ENCODE measurements around the gene ZBTB46.
A peak's percentile ranks its signal among the peaks of the same experiment; 100 is the strongest.

Gene ZBTB46

DNA sequence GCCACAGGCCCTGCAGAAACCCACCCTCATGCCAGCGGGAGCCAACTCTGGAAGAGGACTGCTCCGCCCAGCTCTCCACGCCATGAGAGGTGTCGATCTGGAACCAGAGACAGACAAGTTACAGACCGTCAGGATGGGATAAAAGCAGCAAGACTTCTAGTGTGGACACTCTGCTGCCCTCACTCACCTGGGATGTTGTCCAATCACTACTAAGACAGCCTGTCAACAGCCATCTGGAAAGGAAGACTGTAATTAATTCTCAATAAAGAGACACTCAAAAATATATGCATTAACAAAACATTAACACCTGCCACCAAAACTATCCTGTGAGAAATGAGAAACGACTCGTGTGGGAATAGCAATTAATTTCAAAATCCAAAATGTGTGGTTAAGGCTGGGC is 63.2 kb downstream of the ZBTB46 start:
- DNase-seq (ENCODE audit: low spot score): no peak

DNA sequence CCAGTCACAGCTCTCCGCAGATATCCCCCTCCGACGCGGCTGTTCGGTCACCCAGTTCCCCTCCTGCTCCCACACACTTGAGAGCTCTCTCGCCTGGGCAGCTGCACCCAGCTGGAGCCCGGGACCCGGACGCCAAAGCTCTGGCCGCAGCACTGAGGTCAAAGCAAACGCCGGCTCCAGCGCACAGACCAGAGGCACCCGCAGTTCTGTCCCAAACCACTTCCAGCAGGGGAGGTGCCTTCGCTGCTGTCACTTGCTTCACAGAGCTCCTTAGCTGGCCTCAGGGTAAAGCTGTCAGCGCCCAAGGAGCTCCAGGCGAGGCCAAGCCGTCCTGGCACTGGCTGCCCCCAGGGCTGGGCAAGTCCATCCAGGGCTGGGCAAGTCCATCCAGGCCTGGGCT is 63.6 kb downstream of the ZBTB46 start:
- DNase-seq (ENCODE audit: low spot score): no peak

DNA sequence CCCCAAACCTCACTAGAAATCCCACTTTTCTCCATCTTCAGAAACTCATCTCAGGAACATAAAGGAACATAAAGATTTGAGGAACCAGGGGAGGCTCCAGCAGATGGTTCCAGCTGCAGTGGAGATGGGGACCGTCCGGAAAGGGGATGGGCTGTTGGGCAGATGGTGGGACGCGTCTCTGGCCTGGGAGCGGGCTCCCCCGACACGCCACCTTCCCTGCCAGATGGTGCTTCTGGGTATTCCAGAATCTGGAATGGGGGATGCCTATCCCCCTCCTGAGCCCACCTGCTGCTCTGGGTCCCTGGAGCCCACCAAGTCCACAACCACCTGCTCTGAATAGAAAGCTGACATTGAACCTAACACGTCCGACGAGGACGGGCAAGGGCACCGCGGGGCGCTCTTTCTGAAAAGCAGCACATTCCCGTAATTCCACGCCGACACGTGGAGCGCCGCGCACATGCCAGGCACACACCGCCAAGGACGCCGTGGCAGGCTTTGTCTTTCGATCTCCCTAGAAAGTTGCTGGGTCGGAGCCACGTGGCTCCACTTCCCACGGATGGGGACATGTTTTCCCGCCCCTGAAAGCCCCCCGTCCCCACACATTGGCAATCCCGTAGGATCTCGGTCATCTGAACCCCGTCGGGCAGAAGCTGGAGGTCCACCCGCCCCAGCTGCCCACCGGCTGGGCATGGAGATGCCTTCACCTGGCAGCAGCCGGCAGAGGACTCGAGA is 64.2 kb downstream of the ZBTB46 start:
- DNase-seq (ENCODE audit: low spot score): no peak

- DNase-seq (ENCODE audit: low spot score): no peak
These were observed 65.2 kb downstream of the ZBTB46 start for GRCh38 chr20:63765902-63766301.

DNA sequence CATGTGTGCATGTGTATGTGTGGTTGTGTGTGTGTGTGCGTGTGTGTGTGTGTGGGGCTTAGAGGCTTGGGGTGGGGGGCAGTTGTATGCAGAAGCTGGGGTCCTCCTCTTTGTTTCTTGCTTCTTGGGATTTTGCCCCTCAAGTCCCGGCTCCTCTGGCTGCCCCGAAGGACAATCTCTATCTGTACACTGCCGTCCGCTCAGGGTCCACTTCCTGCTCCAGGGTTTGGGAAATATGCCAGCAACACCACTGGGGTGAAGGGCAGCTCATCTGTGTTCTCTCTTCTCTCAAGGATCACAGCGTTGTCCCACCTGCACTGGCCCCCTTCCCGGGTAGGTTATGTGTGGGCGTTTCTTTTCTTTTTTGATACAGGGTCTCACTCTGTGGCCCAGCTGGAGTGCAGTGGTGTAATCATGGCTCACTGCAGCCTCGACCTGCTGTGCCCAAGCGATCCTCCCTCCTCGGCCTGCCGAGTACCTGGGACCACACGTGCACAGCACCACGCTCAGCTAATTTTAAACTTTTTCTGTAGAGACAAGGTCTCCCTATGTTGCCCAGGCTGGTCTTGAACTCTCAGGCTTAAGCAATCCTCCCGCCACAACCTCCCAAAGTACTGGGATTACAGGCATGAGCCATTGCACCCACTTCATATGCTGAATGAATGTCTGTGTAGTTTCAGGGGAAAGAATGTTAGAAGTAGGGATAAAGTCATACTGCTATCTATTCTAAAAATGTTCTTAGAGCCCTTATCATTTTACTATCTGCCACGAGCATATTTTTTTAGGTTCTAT is 65.8 kb downstream of the ZBTB46 start:
- no peak for DNase-seq (ENCODE audit: low spot score)

- no peak for DNase-seq (ENCODE audit: low spot score)
These were observed 71.6 kb downstream of the ZBTB46 start for GRCh38 chr20:63759377-63759901.

DNA sequence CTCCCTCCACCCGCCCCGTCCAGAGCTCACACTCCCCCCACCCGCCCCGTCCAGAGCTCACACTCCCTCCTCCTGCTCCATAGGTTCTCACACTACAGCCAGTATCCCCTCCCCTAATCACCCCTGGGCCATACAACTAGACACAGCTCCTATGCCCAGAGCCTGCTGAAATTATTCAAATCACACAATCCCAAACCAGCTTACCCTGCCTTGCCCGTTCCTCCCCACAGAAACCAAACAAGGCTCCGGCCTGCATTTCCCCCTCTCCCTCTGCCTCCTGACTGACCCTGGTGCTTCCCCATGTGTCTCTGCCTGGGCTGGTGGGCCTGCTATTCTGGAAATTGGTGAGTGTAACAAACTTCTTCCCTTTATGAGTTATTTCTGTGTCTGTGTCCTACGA is 72.9 kb downstream of the ZBTB46 start:
- no peak for DNase-seq (ENCODE audit: low spot score)

GRCh38 chr20:63756648-63756991 is 74.4 kb downstream of the ZBTB46 start:
- no peak for DNase-seq (ENCODE audit: low spot score)

DNA sequence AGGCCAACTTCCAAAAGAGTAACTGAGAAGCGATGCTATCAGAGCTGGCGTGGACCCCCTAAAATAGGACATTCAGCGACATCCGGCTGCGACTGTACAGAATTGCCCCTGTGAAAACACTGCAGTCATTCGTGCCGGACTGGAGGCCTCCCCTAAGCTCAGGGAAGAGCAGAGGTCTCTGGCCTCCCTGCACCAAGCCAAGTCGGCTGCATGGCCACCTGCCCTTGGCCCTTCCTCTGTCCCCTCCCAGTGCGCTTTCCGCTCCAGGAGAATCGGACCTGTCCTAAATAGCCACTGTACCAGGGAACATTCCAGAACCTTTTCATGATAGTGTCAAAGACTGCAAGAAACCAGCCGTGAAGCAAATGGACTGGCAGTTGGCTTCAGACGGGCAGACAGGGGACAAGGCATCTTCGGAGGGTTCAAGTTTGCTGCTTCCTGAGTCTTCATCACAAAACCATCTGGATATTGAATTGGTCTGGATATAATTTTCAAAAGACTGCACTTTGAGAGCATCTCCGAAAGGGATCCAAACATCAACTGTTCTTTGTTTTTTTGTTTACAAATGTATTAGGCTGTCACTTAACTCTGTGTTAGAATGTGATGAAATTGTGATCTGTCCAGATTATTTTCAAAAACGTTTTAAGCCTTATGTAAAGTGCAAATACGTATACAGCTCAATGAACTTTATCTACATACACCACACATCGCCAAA is 75.0 kb downstream of the ZBTB46 start:
- DNase-seq (ENCODE audit: low spot score): no peak

- DNase-seq (ENCODE audit: low spot score): no peak
These were observed 77.1 kb downstream of the ZBTB46 start for GRCh38 chr20:63754008-63754407.

GRCh38 chr20:63753381-63753780 is 77.7 kb downstream of the ZBTB46 start:
- DNase-seq (ENCODE audit: low spot score): no peak

DNA sequence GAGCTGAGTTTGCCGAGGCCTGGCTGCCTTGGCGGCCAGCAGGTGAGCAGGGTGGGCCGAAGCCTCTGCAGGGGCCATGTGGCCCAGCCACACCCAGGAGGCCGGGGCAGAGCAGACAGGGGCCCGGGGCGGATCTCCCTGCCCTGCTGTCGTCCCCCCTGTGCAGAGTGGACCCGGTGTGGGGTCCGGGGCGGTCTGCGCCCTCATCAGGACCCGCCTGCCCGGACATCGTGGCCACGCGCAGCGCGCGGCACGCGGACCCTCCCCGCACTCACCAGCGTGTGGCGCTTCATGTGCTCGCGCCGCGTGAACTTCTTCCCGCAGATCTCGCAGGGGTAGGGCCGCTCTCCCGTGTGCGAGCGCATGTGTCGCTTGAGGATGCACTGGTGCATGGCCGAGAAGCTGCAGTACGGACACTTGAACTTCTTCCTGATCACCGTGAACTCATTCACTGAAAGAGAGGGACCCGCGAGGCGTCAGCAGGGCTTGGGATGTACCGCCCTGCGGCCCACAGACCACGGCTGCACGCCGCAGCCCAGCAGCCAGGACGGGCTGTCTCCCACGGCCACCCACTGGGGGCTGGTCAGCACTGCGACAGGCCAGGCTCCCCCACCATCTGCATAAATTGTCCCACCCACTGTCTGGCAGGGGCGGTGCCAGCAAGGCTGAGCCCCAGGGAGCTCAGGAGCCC is 78.5 kb downstream of the ZBTB46 start:
- DNase-seq (ENCODE audit: low spot score): no peak

- no peak for DNase-seq (ENCODE audit: low spot score)
These were observed 79.4 kb downstream of the ZBTB46 start for GRCh38 chr20:63751471-63752271.

GRCh38 chr20:63750807-63751470 is 80.1 kb downstream of the ZBTB46 start:
- DNase-seq (ENCODE audit: low spot score): peak; percentile 55

DNA sequence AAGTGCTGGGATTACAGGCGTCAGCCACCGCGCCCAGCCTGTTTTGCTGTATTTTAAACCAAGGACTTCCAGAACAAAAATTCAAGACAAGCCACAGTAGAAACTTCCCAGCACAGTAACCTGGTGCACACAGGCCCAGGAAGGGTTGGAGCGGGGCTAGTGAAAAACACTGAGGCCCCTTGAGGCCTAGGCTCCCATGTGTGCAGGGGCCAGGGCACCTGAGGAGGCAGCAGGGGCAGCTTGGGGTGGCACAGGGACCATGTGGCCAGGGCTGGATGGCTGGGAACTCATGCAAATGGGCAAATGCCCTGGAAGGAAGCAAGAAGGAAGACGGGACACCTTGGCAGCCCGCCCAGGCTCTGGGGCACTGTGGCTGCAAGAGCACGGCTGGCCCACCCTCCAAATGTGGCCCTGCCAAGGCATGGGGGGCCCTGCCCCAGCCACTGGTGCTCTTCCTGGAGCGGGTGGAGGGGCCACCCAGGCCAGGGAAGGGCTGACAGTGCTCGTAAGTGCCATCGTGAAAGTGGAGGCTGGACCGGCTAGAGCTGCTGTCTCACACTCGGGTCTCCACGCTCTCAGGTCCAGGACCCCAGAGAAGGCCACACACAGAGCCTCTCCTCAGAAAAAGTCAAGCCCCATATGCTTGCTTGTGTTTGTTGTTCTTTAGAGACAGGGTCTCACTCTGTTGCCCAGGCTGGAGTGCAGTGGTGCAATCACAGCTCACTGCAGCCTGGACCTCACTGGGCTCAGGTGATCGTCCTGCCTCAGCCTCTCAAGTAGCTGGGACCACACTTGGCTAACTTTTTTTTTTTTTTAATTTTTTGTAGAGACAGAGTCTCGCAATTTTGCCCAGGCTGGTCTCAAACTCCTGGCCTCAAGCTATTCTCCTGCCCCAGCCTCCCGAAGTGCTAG is 81.2 kb downstream of the ZBTB46 start:
- no peak for DNase-seq (ENCODE audit: low spot score)

- no peak for DNase-seq (ENCODE audit: low spot score)
These were observed 82.2 kb downstream of the ZBTB46 start for GRCh38 chr20:63748934-63749270.

DNA sequence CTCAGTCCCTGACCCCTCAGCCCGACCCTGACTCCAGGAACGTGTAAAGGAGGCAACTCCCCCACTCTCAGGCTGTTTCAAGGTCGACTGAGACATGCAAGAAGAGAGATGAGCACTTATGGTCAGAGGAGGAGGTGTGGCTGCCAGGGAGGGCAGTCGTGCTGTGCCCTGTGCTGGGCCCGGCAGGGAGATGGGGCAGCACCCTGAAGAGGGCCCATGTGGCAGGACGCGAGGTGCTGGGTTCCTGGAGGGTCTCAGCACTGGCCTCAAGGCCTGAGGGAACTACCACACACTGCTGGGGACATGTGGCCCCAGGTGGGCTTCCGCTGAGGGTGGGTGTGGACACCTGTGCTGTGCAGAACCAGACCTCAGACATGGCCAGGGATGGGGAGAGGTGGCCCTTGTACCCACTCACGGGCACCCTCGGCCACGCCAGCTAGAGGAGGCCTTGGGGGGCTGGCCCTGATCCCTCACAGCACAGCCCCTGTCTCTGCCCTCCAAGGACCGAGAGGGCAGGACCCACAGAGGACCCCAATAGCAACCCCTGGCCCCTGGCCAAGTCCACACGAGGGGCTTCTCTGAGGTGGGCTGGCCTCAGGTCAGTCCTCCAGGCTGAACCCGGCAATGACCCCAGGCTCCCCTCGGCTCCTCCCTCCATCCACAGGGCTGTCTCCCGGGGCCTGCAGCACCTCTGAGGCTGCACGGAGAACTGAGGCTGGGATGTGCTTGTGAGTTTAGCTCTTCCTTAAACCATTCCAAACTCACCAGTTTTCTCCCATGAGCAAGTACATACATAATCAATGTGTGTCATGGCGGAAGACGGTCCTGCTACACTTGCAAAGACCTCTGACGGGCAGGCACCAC is 82.8 kb downstream of the ZBTB46 start:
- no peak for DNase-seq (ENCODE audit: low spot score)

- no peak for DNase-seq (ENCODE audit: low spot score)
These were observed 83.4 kb downstream of the ZBTB46 start for GRCh38 chr20:63747622-63748069.
